ENCODE results near the gene TOX2.
A peak's percentile ranks its signal among the peaks of the same experiment; 100 is the strongest.

TOX2 gene

GRCh38 chr20:43959079-43959919 lies 44.6 kb downstream of the TOX2 start:
- no peak for DNase-seq

- DNase-seq = no peak
Measured at GRCh38 chr20:43959920-43960227, 45.2 kb downstream of the TOX2 start.

GRCh38 chr20:43960231-43960630 lies 45.6 kb downstream of the TOX2 start:
- DNase-seq = no peak

- no peak for DNase-seq
Measured at GRCh38 chr20:43961116-43961515, 46.5 kb downstream of the TOX2 start.

- DNase-seq = no peak
Measured at GRCh38 chr20:43961541-43962471, 47.2 kb downstream of the TOX2 start.

DNA sequence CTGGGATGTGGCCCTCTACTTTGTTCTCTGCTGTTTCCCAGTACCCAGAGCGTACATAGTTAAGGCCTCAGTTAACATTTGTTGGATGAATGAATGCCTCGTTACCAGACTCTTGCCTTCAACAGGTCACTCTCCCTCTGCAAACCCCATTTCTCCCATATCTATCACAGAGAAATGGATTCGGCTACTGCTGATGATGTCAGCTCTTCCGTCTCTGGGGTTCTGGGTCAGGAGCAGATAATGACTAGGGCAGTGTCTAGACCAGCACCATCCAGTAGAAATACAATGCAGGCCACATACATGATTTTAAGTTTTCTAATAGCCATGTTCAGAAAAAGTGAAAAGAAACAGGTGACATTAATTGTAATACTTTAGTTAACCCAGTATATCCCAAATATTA lies 47.9 kb downstream of the TOX2 start:
- no peak for DNase-seq

DNA sequence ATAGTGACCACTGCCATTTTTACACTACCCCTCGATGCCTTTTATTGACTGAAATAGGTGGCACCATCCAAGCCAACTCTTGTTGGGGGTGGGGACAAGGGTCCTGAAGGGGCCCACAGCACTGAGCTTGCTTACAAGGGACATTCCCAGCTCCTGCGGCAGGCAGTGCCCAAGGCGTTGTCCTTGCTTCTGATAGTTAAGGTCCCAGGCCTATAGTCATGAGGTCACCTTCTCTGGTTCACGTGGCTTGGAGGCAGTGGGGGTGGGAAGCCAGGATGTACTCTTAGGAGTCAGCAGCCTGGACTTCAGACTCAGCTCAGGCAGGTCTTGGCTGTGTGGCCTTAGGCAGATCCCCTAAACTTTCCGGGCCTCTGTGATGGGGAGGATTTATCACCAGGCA lies 48.6 kb downstream of the TOX2 start:
- DNase-seq = no peak

DNA sequence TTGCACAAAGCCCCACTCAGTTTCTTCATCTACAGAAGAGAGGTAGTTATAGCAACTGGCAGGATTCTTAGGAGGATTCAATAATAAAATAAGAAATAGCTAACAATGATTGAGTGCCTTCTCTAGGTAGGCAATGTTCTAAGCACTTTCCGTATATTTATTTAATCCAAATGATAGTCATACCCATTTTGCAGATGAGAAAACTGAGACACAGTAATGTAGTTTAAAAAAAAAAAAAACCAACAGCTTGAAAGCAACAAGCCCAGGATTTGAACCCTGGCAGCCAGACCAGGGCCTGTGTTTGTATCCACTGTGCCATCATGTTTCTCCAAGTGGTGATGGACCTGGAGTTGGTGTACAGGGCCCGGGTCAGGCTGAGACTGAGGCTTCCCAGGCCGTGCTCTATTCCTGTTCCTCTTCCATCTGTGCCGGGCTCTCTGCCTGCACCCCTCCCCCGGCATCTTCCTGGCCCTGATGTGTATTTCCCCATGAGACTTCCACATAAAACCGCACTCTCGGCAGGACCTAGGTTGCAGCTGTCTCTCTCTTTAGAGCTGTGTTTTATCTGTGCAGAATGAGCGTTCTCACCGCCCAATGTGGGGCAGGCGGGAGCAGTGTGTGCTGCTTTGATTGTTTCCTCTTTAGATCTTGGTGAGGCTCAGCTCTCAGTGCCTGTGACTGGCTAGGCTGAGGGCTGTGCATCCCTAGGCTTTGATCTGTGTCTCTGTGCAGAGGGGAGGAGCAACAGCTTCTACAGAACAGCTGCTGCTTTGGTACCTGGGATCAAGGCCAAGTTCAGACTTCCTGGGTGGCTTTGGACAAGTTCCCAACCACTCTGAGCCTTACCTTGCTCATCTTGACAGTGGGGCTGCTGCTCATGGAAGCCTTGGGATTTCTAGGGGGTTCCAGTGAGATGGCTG lies 49.5 kb downstream of the TOX2 start:
- peak; percentile 17 for DNase-seq

GRCh38 chr20:43968341-43969000 lies 53.8 kb downstream of the TOX2 start:
- DNase-seq = no peak

DNA sequence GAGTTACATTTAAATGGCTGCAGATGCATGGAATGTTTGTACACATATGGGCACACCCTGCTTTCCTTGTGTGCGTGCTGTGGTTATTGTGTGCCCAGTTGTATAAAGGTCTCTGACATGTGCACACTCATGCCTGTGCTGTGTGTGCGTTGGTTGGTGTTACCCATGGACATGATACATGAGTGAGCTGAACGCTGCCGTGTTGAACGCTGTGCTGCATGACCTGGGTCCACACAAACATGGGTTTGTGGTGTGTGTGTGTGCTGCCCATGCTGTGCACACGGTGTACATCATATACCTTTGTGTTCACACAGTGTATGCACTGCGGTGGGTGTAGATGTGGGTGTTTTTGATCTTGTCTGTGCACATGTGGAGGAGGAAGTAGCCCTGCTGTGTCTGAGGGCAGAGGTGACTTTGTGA lies 54.4 kb downstream of the TOX2 start:
- DNase-seq = no peak

- no peak for DNase-seq
Measured at GRCh38 chr20:43969501-43970182, 55.0 kb downstream of the TOX2 start.

DNA sequence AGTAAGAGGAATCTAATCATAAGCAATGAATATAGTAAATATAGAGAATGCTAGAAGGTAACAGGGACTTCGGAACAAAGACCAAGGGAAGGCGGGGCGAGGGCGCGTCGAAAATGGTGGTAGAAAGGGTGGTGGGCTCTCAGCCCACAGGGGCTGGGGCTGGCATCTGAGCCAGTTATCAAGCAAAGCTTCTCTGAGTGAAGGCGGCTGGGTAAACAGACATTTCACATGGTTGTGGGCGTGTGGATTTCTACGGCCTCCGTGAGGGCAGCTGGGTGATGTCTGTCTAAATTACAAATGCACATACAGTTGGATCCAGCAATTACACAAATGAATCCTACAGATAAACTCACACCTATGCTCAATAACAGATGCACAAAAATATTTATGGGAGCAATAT lies 56.6 kb downstream of the TOX2 start:
- no peak for DNase-seq

- DNase-seq = no peak
Measured at GRCh38 chr20:43972051-43972450, 57.4 kb downstream of the TOX2 start.

DNA sequence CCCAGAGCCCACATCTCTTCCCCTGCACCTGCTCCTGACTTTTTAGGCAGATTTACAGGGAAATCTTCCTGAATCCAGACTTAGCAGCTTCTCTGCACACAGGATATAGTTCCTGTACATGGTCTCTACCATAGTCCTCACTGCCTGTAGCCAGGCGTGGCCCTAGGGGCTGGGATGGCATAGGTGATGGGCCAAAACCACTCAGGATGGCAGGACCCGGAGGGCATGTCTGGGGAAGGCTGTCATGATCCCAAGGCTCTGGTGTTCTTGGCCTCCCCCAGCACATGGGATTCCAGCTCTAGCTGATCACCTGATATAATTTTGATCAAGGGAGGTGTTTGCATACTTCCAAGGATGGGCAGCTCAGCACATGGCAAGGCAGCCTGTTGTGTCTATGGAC lies 58.0 kb downstream of the TOX2 start:
- DNase-seq = no peak

DNA sequence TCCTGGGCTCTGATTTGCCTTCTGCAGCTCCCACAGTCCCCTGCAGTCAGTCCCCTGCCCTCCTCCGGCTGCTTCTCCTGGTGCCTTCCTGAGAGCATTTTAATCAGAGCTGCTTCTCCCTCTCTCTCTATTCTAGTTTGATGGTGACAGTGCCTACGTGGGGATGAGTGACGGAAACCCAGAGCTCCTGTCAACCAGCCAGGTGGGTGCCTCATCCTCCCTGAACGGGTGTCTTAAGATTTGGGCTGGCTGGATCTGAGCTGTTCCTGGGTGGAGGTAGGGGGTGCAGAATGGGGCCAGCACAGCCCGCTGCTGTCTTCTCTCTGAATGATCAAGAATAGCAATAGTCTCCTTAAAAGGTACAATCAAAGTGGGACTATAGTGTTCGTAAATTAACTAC lies 58.6 kb downstream of the TOX2 start:
- no peak for DNase-seq

GRCh38 chr20:43973671-43974450 lies 59.2 kb downstream of the TOX2 start:
- DNase-seq = no peak

DNA sequence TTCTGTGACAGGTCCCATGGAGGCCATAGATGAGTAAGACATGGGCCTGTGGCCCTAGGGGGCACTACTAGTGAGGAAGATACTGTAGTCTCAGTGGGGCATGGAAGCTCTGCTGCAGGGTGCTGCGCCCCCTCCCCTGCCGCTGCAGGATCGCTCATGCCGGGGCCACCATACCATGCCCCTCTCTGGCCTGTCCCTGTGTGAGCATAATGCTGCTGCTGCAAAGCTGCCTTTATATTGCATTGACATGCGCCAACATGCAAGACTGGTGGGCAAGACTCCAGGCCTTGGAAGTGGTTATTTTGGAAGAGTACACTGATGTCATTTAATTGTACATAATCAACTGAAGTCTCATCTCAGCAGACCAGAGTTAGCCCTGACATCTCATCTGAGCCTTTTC lies 60.0 kb downstream of the TOX2 start:
- DNase-seq = no peak

- DNase-seq = peak; percentile 16
Measured at GRCh38 chr20:43975096-43975768, 60.6 kb downstream of the TOX2 start.

- DNase-seq = no peak
Measured at GRCh38 chr20:43976547-43976946, 61.9 kb downstream of the TOX2 start.

DNA sequence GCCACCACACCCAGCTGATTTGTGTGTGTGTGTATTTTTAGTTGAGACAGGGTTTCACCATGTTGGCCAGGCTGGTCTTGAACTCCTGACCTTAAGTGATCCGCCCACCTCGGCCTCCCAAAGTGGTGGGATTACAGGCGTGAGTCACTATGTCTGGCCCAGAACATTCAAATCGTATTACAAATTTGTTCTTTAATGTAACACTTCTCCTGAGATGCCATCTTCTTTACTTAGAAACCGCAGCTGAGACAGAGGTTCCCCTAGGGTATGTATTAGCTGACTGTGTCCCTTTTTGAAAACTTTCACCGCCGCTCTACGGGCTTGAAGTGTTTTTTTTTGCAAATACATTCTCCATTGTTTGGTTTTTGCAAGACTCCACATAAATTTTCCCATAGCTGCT lies 62.6 kb downstream of the TOX2 start:
- DNase-seq = no peak
